ENCODE results near the gene SYCP2L.
"Not testable (repeated sequence)": the region's sequence is repeated elsewhere in the genome, so short reads cannot be mapped to it uniquely, and the experiment has no call there.

Gene SYCP2L

DNA sequence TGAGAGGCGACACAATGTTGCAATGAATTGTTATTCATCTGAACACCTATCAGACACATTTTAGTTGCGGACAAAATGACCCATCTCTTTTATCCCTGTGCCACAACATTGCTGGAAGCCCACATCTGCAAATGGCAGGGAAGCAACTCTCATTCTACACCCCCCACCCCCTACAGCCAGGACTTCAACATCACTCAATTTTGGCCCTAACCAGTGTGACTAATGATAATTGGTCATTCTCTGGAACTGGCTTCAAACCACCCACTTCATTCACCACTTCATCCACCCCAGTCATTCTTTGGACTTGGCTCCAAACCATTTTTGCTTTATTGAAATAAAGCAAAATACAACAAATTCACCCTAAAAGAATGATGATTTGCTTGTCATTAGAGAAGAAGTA lies 6.5 kb upstream of the SYCP2L start:
- no peak for DNase-seq (ENCODE audit: low read depth)

DNA sequence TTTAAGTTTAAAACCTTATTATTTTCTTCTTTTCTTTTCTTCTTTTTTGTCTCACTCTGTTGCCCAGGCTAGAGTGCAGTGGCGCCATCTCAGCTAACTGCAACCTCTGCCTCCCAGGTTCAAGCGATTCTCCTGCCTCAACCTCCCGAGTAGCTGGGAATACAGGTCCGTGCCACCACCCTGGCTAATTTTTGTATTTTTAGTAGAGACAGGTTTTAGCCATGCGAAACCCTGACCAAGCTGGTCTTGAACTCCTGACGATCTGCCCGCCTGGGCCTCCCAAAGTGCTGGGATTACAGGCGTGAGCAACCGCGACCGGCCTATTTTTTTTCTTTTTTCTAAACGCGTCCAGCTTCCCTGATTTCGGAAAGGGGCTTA lies 4.6 kb upstream of the SYCP2L start:
- DNase-seq (ENCODE audit: low read depth), result not testable (repeated sequence)

DNA sequence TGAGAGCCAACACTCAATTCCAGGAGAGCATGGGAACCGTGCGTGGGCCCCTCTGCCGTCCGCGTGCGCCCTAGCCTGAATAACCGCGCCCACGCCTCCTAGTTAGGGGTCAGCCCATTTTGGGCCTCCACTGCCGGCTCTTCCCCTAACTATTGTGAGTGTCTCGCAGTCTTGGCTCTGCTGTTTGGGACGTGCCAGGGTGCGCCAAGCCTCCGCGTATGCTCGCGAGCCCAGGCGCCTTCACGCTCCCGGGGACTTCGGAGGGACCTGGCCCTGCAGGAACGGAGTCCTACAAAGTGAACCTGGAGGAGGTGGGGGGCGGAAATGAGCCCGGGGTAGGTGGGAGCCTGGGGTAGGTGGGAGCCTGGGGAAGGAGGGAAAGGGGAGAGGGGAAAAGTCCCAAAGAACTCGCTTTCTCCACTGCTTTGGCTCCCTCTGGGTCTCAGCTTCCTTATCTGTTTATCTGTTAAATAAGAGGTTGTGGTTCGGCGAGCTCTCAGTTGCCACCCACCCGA lies 4.1 kb upstream of the SYCP2L start:
- DNase-seq (ENCODE audit: low read depth), result peak; percentile 3

DNA sequence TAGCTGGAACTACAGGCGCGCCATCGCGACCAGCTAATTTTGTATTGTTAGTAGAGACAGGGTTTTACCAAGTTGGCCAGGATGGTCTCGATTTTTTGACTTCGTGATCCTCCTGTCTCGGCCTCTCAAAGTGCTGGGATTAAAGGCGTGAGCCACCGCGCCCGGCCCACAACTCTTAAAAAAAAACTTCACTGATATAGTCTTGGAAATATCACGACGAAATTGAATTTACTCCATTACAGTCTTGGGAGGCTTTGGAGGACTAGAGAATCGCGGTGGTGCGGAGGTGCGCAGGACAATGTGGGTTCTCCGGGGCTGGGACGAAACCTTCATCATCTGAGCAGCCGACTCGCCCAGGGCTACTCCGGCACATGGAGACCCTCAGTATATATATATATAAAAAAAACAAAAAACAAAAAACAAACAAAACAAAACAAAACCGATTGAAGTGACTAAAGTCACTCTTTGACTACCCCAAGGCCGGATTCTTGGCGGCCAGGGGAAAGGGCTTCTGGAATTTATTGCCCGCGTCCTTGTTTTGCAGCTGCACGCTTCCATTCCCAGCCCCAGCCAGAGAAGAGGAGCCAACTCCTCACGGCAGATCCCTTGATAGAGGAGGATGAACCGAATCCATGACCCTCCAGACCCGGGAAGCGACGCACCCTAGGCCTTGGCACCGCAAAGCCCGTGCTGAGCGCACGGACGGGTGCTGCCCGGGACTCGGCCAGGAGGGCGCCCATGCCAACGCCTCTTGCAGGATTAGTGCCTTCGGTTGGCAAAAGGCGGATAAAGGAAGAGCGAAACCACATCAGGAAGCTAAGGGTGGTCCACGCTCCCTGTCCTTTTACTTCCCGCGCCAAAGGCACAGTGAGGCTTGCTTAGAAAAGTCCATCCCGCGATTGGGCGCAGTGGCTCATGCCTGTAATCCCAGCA lies 3.3 kb upstream of the SYCP2L start:
- DNase-seq (ENCODE audit: low read depth), result no peak

DNA sequence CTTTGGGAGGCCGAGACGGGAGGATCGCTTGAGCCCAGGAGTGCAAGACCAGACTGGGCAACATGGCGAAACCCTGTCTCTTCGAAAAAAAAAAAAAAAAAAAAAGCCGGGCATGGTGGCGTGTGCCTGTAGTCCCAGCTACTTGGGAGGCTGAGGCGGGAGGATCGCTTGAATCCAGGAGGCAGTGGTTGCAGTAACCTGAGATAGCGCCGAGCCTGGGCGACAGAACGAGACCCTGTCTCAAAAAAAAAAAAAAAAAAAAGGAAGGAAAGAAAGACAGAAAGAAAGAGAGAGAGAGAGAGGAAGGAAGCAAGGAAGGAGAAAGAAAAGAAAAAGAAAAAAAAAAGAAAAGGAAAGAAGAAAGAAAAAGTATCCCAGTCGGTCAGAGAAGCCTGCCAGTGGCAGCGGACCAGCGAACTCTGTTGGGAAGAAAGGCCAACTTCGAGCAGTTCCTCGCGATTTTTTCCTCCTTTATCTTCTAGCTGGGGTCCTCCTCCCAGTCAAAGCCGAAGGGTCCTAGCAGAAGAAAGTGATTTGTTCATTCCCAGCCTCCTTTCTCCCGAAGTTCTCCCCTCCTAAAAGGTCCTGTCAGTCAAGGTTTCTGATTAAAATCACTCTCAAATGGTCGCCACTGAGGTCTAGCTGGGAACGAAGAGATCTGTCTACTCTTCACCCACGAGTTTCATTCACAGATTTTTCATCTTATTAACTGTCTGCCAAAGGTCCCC lies 2.4 kb upstream of the SYCP2L start:
- DNase-seq (ENCODE audit: low read depth), result no peak

DNA sequence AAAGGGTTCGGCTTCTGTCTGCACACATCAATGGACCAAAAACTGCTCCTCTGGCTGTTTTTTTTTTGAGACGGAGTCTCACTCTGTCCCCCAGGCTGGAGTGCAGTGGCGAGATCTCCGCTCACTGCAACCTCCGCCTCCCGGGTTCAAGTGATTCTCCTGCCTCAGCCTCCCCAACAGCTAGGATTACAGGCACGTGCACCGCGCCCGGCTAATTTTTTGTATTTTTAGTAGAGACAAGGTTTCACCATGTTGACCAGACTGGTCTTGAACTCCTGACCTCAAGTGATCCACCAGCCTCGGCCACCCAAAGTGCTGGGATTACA lies 524 bp upstream of the SYCP2L start:
- DNase-seq (ENCODE audit: low read depth), result not testable (repeated sequence)

DNA sequence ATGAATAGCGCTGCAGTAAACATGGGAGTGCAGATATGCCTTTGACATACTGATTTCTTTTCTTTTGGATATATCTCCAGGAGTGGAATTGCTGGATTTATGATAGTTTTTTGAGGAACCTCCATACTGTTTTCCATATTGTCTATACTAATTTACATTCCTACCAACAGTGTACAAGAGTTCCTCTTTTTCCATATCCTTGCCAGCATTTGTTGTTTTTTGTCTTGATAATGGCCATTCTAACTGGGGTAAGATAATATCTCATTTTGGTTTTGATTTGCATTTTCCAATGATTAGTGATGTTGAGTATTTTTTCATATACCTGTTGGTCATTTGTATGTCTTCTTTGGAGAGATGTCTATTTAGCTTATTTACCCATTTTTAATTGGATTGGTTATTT lies 3.3 kb downstream of the SYCP2L start:
- DNase-seq (ENCODE audit: low read depth), result no peak

DNA sequence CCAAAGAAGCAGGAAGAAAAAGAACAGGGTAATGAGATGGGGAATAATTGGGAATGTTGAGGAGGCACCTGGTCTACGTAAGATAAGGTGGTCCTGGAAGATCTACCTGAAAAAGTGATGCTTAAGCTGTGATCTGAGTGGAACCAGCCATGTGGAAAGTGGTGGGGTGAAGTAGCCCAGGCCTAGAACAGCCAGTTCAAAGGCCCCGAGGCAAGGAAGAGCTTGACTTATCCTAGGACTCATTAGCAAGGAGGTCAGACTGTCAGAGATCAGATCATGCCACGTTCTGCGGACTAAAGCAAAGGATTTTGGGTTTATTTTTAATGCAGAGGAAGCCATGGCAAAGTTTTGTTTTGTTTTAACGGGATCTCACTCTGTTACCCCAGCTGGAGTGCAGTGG lies 5.1 kb downstream of the SYCP2L start:
- DNase-seq (ENCODE audit: low read depth), result no peak

DNA sequence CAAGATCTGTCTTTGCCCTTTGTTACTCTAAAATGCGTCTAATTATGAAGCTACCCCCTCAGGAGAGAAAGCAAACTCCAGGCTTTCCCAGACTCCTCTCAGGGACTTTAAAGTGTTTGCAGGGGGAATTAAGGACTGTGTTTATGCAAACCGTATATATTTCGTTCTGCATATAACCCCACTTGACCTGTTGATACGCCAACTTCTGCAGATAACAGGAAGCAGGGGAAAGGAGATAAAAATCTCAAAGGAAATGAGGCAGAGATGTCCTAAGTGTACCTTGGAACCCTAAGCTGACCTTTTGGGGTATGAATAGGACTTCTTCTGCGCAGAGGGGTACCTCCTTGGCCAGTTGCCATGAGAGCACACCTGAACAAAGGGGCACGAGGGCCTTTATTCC lies 8.1 kb downstream of the SYCP2L start:
- no peak for DNase-seq (ENCODE audit: low read depth)

DNA sequence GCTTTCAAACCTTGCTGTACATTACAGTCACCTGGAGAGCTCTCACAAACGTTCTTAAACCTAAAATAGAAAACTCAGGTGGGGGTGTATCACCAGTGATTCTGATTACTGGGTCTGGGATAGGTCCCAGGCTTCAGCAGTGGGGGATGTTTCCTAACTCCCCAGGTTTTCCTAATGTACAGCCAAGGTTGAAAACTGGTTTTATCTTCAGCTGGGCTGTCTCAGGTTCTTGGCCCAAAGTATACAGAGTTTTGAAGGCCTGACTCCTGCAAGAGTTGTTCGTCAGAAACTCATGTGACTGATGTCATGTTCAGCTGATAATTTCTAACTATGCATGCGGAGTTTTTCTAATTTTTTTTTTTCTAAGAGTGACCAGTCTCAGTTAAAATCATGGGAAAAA lies 9.8 kb downstream of the SYCP2L start:
- no peak for DNase-seq (ENCODE audit: low read depth)

DNA sequence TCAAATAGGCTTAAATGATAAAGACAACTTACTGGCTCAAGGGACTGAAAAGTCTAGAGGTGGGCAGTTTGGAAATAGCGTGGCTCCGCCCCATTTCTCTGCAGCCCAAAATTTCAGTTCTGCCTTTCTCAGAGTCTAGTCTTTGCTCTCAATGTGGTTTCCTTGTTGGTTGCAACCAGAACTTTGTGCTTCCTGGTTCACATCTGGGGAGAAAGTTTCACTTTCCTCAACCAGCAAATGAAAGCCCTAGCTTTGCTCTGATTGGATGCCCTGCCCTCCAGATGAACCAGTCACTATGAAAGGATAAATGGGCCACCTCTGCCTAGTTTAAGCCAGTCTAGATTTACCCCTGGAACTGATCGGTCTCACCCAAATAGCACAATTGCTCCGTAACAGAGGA lies 14.9 kb downstream of the SYCP2L start:
- no peak for DNase-seq (ENCODE audit: low read depth)

DNA sequence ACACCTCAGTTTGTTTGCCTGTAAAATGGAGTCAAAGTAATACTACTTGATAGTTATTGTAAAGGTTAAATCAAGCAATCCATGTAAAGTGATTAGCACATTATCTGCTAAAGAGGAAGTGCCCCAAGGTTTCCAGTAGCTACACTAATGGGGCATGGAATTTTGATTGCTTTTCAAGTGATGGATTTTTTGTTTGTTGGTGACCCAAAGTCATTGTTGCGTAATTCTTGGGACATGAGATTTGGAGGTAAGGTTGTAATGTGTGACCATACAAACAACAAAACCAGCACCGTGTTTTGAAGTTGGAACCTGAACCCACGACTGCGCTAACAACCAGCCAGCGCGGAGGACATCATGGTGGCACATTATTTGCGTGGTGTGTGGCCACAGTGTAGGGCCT lies 17.2 kb downstream of the SYCP2L start:
- no peak for DNase-seq (ENCODE audit: low read depth)

DNA sequence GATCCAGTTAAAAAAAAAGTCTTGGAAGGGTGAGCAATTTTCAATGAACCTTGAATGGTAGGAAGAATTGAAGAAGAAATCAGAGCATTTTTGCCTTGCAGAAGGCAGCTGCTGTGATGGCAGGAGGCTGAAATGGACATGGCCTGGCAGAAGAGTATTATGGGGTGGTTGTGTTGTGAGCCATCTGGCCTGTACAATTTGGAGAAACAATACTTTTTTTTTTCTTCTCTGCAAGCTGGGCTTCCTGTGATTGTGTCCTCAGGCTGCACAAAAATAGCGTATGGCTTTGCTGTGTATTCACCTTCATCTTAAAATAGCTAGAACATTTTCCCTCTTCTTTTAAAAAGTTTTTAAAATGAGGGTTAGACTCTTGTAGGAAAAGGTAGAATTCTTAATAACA lies 21.4 kb downstream of the SYCP2L start:
- no peak for DNase-seq (ENCODE audit: low read depth)

DNA sequence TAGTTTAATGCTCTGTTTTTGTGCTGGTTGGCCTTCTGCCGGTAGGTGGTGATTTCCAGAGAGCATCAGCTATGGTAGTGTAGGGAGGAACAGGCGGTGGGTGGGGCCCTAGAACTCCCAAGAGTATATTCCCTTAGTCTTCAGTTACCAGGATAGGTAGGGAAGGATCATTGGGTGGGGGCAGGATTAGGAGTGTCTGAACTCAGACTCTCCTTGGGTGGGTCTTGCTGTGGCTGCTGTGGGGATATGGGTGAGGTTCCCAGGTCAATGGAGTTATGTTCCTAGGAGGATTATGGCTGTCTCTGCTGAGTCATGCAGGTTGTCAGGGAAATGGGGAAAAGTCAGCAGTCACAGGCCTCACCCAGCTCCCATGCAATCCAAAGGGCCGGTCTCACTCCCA lies 32.7 kb downstream of the SYCP2L start:
- DNase-seq (ENCODE audit: low read depth), result not testable (repeated sequence)

DNA sequence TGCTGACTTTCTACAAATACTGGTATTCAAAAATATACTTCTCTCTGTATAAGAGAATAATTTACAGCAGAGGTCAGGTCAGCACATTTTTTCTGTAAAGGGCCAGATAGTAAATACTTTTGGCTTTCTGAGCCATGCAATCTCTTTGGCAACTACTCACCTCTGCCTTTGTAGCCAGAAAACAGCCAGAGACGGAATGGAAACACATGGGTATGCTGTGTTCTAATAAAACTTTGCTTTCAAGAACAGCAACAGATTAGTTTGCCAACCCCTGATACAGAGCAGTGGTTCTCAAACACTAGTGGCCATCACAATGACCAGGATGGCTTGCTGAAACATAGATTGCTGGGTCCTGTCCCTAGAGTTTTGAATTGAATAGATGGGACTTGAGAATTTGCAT lies 46.3 kb downstream of the SYCP2L start:
- DNase-seq (ENCODE audit: low read depth), result no peak

DNA sequence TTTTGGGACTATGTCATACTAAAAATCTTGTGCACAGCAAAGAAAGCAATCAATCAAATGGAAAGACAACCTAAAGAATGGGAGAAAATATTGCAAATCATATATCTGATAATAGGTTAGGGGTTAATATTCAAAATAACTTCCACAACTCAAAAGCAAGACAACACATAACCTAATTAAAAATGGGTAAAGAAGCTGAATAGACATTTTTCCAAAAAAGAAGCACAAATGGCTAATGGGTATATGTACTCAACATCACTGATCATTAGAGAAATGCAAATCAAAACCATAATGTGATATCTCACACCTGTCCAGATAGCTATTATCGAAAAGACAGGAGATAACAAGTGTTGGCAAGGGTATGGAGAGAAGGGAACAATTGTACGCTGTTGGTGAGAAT lies 53.0 kb downstream of the SYCP2L start:
- no peak for DNase-seq (ENCODE audit: low read depth)

DNA sequence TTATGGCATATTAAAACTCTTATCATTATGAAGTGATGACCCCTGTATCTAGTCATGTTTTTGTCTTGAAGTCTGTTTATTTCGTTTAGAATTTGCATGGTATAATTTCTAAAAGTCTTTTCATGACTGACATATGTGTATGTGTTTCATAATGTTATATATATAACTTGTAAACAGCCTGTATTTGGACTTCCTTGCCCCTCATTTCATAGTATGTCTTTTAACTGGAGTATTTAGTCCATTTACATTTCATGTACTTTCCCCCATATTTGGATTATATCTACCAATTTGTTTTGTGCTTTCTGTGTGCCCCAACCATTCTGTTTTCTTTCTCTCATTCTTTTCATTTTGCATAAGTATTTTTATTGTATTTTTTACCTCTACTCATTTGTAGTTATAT lies 59.0 kb downstream of the SYCP2L start:
- DNase-seq (ENCODE audit: low read depth), result no peak

DNA sequence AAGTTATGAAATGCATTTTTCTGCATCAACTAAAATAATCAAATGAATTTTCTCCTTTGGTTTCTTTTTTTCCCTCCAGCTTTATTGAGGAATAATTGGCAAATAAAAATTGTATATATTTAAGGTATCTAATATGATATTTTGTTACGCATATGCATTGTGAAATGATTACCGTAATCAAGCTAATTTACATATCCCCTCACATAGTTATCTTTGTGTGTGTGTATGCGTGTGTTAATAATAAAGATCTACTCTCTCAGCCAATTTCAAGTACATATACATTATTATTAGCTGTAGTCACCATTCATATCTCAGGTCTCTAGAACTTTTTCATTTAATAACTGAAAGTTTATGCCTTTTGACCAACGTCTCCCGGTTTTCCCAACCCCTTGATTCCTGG lies 61.1 kb downstream of the SYCP2L start:
- DNase-seq (ENCODE audit: low read depth), result no peak

DNA sequence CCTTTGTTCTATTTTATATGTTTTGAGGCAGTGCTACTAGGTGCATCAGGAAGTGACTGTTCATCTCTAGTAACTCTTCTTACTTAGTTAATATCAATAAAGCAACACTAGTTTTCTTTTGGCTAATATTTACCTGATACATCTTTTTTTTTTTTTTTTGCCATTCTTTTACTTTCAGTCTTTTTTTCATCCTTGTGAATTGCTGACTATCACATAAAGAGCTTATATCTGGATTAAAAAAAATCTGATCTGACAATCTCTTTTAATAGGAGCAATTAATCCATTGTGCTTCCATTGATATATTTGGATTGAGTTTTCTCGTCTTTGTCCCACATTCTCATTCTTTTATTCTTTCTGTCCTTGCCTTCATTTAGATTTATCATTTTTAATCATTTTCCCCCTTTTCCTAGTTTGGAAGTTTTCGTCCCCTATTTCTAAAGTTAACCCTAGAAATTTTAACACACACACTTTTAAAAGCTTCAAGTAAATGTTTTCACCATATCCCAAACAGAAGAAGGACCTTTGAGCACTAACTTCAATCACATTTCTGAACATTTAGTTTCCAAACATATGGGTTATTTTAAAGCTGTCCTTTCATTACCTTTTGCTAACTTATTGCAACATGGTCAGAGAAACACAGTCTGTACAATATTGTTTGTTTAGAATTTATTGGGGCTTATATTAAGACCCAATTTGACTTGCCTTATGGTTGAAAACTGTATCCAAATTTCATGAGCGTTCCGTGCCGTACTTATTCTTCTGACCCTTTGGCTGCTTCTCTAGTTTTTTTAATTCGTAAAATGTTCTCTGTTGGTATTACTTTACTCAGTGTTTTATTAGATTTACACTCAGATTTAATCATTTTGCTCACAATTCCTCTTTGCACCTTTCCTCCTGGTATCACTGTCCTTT lies 63.0 kb downstream of the SYCP2L start:
- DNase-seq (ENCODE audit: low read depth), result no peak

DNA sequence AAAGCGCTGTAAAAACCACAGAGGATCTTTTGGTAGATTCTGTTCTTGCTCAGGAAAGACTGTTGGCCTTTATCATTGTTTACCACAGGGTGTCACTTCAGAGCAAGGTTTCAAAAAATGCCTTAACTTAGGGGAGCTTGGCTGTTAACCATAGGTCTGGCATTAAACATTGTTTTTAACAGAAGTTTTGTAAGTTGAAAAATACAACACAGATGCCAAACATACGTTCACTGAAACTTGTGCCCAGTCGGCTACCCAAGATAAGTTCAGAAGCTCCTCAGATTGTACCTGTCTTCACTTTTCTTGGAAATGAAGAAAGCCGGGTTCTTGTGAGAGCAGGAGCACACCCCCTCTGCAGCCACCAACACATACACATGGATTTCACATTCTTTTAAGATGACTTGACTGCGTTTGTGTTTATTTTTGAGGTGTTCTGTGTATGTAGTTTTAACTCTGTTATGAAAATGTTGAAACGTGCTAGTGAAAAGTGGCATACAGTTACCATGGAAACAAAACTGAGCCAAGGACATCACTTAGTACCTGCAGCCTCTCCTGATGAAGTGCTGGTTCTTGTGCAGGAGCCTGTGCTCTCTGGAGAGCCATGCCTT lies 64.9 kb downstream of the SYCP2L start:
- DNase-seq (ENCODE audit: low read depth), result peak; percentile 92

DNA sequence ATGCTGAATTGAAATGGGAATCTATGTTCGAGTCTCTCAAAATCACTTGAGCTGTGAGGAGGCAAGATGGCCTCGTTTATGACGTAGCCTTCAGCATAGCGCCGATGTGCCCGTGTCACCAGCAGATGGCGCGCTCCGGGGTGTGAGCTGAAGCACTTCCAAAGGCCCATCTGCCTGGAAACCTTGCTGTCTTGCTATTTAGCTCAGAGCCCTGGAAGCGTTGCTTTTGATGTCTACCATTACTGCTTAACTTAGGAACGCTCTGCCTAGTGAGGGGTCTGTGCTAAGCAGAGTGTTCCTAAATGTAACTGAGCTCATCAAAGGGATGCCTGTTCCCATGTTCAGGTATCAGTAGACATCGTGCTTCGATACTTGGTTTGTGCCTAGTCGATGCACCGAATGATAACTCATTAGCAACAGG lies 67.7 kb downstream of the SYCP2L start:
- peak; percentile 80 for DNase-seq (ENCODE audit: low read depth)

DNA sequence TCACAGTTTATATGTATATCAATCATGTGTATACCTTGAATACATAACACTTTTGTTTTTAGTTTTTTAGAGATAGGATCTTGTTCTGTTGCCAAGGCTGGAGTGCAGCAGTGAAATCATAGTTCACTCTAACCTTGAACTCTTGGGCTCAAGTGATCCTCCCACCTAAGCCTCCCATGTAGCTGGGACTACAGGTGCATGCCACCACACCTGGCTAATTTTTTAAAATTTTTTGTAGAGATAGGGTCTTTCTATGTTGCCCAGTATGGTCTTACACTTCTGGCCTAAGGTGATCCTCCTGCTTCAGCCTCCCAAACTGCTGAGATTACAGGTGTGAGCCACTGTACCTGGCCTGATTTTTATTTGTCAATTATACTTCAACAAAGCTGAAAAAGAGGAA lies 69.9 kb downstream of the SYCP2L start:
- no peak for DNase-seq (ENCODE audit: low read depth)
